Lung (tissue), 12 donors: ENCODE results near the gene CDKAL1. TPM values are rescaled to one million over a fixed set of nuclear protein-coding genes. Genes with fewer than 3 reads are reported as not detected.

Experiments used
- ATAC-seq: fragments of 200-7000 bp; cut with Tn5 transposase; one replicate; pipeline ENCODE4 v1.9.1; 2020; ENCODE audit warnings: moderate number of reproducible peaks; ENCODE audit not compliant: insufficient read depth, low FRiP score
- DNase-seq, 3 donors: peaks; one replicate each; pipeline ENCODE4 v3.0.0-alpha.2; 2013 to 2017
- H3K27ac ChIP-seq, 2 donors: one replicate each; pipeline ENCODE4 v1.5.1; 2013; ENCODE audit warnings: mild to moderate bottlenecking in 2 of 2, moderate library complexity in 2 of 2, control low read depth in 1 of 2, inconsistent platforms in 1 of 2, low read depth in 1 of 2, low read length in 1 of 2
- H3K27me3 ChIP-seq, 3 donors: one replicate each; pipeline ENCODE4 v1.5.1; 2013; ENCODE audit warnings: low read length in 2 of 3; ENCODE audit not compliant: control insufficient read depth in 3 of 3, insufficient read depth in 3 of 3
- H3K36me3 ChIP-seq, 4 donors: one replicate each; pipeline ENCODE4 v1.5.1; 2013; ENCODE audit warnings: low read length in 4 of 4, mild to moderate bottlenecking in 1 of 4, moderate library complexity in 1 of 4; ENCODE audit not compliant: control insufficient read depth in 4 of 4, insufficient read depth in 4 of 4
- H3K4me1 ChIP-seq, 5 donors: one replicate each; pipeline ENCODE4 v1.5.1; 2013; ENCODE audit warnings: low read length in 5 of 5, mild to moderate bottlenecking in 2 of 5, moderate library complexity in 1 of 5; ENCODE audit not compliant: control insufficient read depth in 5 of 5, insufficient read depth in 5 of 5
- H3K4me3 ChIP-seq: one replicate; pipeline ENCODE4 v1.5.1; 2013; ENCODE audit warnings: mild to moderate bottlenecking, control low read depth, moderate library complexity
- H3K9ac ChIP-seq, 2 donors: one replicate each; pipeline ENCODE4 v1.5.1; 2013; ENCODE audit warnings: low read length in 2 of 2, control low read depth in 1 of 2; ENCODE audit not compliant: insufficient read depth in 1 of 2
- H3K9me3 ChIP-seq, 4 donors: one replicate each; pipeline ENCODE4 v1.5.1; 2013; ENCODE audit warnings: low read length in 3 of 4, mild to moderate bottlenecking in 1 of 4, moderate library complexity in 1 of 4; ENCODE audit not compliant: control insufficient read depth in 4 of 4, insufficient read depth in 3 of 4
- CTCF ChIP-seq: IDR thresholded peaks from 2 replicates; pipeline ENCODE4 v1.5.1; 2012; ENCODE audit warnings: mild to moderate bottlenecking; ENCODE audit errors: control extremely low read depth, extremely low read depth
- WGBS, 2 donors: extraction: QIAGEN DNeasy Blood & Tissue Kit; methylation state at CpG; one replicate each; pipeline ENCODE4 v1.1.7; 2013; 5-methylcytosine and 5-hydroxymethylcytosine counted together
- polyA plus RNA-seq, 2 donors: library from polyadenylated mRNA; stranded (reverse); fragments of 200-250 nt; gene quantifications; one replicate each; pipeline ENCODE4 v1.2.1, GENCODE V29; 2013
- total RNA-seq, 2 donors: library from RNA; depleted of rRNA in 1 of 2; stranded (reverse); fragments of >200 nt in 1 of 2; gene quantifications; one replicate each; pipeline ENCODE4 v1.2.1, GENCODE V29; 2014 to 2021
- donor health status: control.
- donor health status: control.
- donor health status: Bipolar disorder and iron deficiency.
- donor health status: healthy.
- donor health status: DM: yes; HTN: yes; CAD: no.

Gene CDKAL1
- total and polyA plus RNA-seq, 4 donors = 4.0 to 39.0 (median 10.0) TPM

GRCh38 chr6:21061892-21062291 lies 527.6 kb downstream of the CDKAL1 start:
- no peak for DNase-seq
- H3K4me1 ChIP-seq = no peaks in the 10 kb centered on the region
- no peak overlapping the region for H3K27ac ChIP-seq
- H3K4me3 ChIP-seq = no peak overlapping the region
- peaks cover 0 to 2% (median 0%) of the 10 kb centered on the region in 4 donors for H3K36me3 ChIP-seq
- no peak overlapping the region for H3K9ac ChIP-seq
- H3K9me3 ChIP-seq = peaks cover 0 to 10% (median 6%) of the 10 kb centered on the region in 4 donors
- H3K27me3 ChIP-seq = no peaks in the 10 kb centered on the region
- no peak for TF ChIP-seq CTCF
- no peak for ATAC-seq

DNA sequence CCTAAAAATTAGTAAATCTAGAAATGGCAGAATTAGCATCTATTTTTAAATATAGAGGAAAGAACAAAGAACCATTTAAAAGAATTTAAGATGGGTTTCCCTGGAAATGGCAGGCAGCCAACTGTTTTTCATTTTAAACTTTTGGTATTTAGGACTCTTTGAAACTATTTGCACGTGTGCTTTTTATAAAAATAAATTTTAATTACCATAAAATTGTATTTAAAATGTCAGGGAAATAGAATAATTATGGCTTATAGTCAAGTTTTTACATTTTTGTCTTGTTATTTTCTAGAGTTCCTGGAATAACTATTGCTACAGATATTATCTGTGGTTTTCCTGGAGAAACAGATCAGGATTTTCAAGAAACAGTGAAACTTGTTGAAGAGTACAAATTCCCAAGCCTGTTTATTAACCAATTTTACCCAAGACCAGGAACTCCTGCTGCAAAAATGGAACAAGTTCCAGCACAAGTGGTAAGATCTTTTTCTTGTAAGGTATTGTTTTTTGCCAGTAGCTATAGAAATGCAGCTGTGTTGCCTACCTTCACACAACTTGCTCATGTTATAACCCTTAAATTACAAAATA lies 530.6 kb downstream of the CDKAL1 start:
- no peak overlapping the region for H3K4me3 ChIP-seq
- DNase-seq = no peak
- WGBS, 2 donors = 25 to 38% methylated on average over 1 of the region's 1 CpG
- no peaks in the 10 kb centered on the region for H3K36me3 ChIP-seq
- H3K27ac ChIP-seq = no peak overlapping the region
- peaks cover 0 to under 1% (median 0%) of the 10 kb centered on the region in 4 donors for H3K9me3 ChIP-seq
- no peak for TF ChIP-seq CTCF
- H3K4me1 ChIP-seq = no peaks in the 10 kb centered on the region
- no peak for ATAC-seq
- no peaks in the 10 kb centered on the region for H3K27me3 ChIP-seq
- H3K9ac ChIP-seq = no peak overlapping the region

DNA sequence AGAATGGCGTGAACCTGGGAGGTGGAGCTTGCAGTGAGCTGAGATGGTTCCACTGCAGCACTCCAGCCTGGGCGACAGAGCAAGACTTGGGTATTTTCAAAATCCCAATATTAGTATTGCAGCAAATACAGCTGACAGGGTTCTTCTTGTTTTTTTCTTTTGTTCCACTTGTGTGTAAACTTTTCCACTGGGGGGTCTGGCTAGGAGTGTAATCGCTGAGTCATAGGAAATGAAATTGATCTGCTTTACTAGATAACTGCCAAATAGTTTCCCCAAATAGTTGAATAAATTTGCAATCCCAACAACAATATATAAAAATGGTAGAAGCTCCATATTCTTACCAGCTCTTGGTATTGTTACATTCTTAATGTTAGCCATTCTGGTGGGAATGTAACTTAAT lies 533.3 kb downstream of the CDKAL1 start:
- 79 to 89% methylated on average over 3 of the region's 3 CpGs for WGBS, 2 donors

More for the DNA sequence above, 533.3 kb downstream of the CDKAL1 start:
- Histone ChIP-seq H3K27ac (no peak overlapping the region), H3K4me1 (no peaks in the 10 kb centered on the region), H3K4me3 (no peak overlapping the region), H3K9me3 (no peaks in the 10 kb centered on the region), H3K36me3 (peaks cover 0 to 2% (median 0%) of the 10 kb centered on the region in 4 donors), H3K27me3 (no peaks in the 10 kb centered on the region), H3K9ac (no peak overlapping the region)
- ATAC-seq (no peak), DNase-seq (no peak)
- no peak for TF ChIP-seq CTCF
